Hypothalamus (tissue), 51 donors: ENCODE measurements around the gene CHIA.
"Not testable (repeated sequence)": the region's sequence is repeated elsewhere in the genome, so short reads cannot be mapped to it uniquely, and the experiment has no call there.

Experiments used
- DNase-seq, 51 donors: peaks; one replicate each; lab custom pipeline; 2025; lab: John Stamatoyannopoulos, UW

Gene CHIA

GRCh38 chr1:111281411-111281810 is 9.2 kb upstream of the CHIA start:
- DNase-seq: no peak

- no peak for DNase-seq
Measured at GRCh38 chr1:111283838-111284237, 6.8 kb upstream of the CHIA start.

- no peak for DNase-seq
Measured at GRCh38 chr1:111285879-111286278, 4.8 kb upstream of the CHIA start.

- DNase-seq: no peak
Measured at GRCh38 chr1:111286912-111287311, 3.7 kb upstream of the CHIA start.

GRCh38 chr1:111289371-111289770 is 1.3 kb upstream of the CHIA start:
- no peak for DNase-seq

GRCh38 chr1:111290104-111290503 is 547 bp upstream of the CHIA start:
- no peak for DNase-seq

GRCh38 chr1:111294390-111294789 is 3.7 kb downstream of the CHIA start:
- DNase-seq: no peak

GRCh38 chr1:111302374-111302773 is 11.7 kb downstream of the CHIA start:
- DNase-seq: no peak

GRCh38 chr1:111309690-111310089 is 19.0 kb downstream of the CHIA start:
- DNase-seq: no peak

- no peak for DNase-seq
Measured at GRCh38 chr1:111318523-111318922, 27.9 kb downstream of the CHIA start.

- no peak for DNase-seq
Measured at GRCh38 chr1:111320066-111320879, 29.6 kb downstream of the CHIA start.

- DNase-seq: no peak
Measured at GRCh38 chr1:111323231-111323630, 32.6 kb downstream of the CHIA start.

GRCh38 chr1:111332190-111332589 is 41.5 kb downstream of the CHIA start:
- no peak for DNase-seq

GRCh38 chr1:111334169-111334568 is 43.5 kb downstream of the CHIA start:
- peak in 8 of 51 donors; percentile 2 to 33 (median 6) for DNase-seq

GRCh38 chr1:111335214-111335877 is 44.7 kb downstream of the CHIA start:
- DNase-seq: not testable (repeated sequence)

GRCh38 chr1:111338849-111339248 is 48.2 kb downstream of the CHIA start:
- not testable (repeated sequence) for DNase-seq

GRCh38 chr1:111346089-111346885 is 55.6 kb downstream of the CHIA start:
- peak; percentile 10 to 92 (median 73) for DNase-seq

GRCh38 chr1:111347026-111347425 is 56.4 kb downstream of the CHIA start:
- DNase-seq: peak in 2 of 51 donors; percentile 10 to 29

GRCh38 chr1:111351700-111352099 is 61.0 kb downstream of the CHIA start:
- DNase-seq: no peak

GRCh38 chr1:111354584-111354983 is 63.9 kb downstream of the CHIA start:
- DNase-seq: no peak

GRCh38 chr1:111358964-111359363 is 68.3 kb downstream of the CHIA start:
- no peak for DNase-seq
